HepG2 (cell line): ENCODE data around the gene L3MBTL1. TPM values are rescaled to one million over a fixed set of nuclear protein-coding genes. Genes with fewer than 3 reads are reported as not detected.

Experiments used
- ARID2 ChIP-seq: sonication (generic); formaldehyde crosslinking; IDR thresholded peaks from 2 replicates; pipeline ENCODE4 v1.8.1; 2022; ENCODE audit warnings: mild to moderate bottlenecking, missing genetic modification reagents, borderline replicate concordance
- ARNTL ChIP-seq: sonication (generic); formaldehyde crosslinking; IDR thresholded peaks from 2 replicates; pipeline ENCODE4 v1.4.0; 2020; ENCODE audit warnings: mild to moderate bottlenecking, missing genetic modification reagents
- DNMT3B ChIP-seq: conservative IDR thresholded peaks from 2 replicates; pipeline ENCODE4 v1.6.1; 2016; ENCODE audit warnings: missing biosample characterization, control low read depth
- GLI4 ChIP-seq: sonication (generic); formaldehyde crosslinking; IDR thresholded peaks from 2 replicates; pipeline ENCODE4 v1.5.1; 2020; ENCODE audit warnings: missing genetic modification reagents, mild to moderate bottlenecking, moderate library complexity, borderline replicate concordance
- GTF2F1 ChIP-seq: fragments of 150-350 bp; IDR thresholded peaks from 2 replicates; pipeline ENCODE4 v1.6.1; 2014; ENCODE audit warnings: low read length
- HMG20A ChIP-seq: IDR thresholded peaks from 2 replicates; pipeline ENCODE4 v1.6.1; 2016; ENCODE audit warnings: borderline replicate concordance
- HOMEZ ChIP-seq: IDR thresholded peaks from 2 replicates; pipeline ENCODE4 v1.6.1; 2016; ENCODE audit warnings: low read depth
- IKZF5 ChIP-seq: IDR thresholded peaks from 2 replicates; pipeline ENCODE4 v1.6.1; 2018; ENCODE audit warnings: missing genetic modification reagents, mild to moderate bottlenecking, missing compliant biosample characterization
- MAFF ChIP-seq: IDR thresholded peaks from 2 replicates; pipeline ENCODE4 v1.6.1; 2011; ENCODE audit warnings: low read depth, low read length, improper control_type of control experiment
- ONECUT2 ChIP-seq: sonication (generic); formaldehyde crosslinking; IDR thresholded peaks from 2 replicates; pipeline ENCODE4 v1.4.0; 2020; ENCODE audit warnings: missing genetic modification reagents
- PITX1 ChIP-seq: sonication (generic); formaldehyde crosslinking; IDR thresholded peaks from 2 replicates; pipeline ENCODE4 v1.5.1; 2020; ENCODE audit warnings: mild to moderate bottlenecking, missing genetic modification reagents
- RARA ChIP-seq: IDR thresholded peaks from 2 replicates; pipeline ENCODE4 v1.6.1; 2016; ENCODE audit warnings: missing genetic modification reagents, missing compliant biosample characterization
- RXRA ChIP-seq: sonication (generic); formaldehyde crosslinking; IDR thresholded peaks from 2 replicates; pipeline ENCODE4 v1.5.1; 2020; ENCODE audit warnings: missing genetic modification reagents
- SOX6 ChIP-seq, 2 experiments: fragments of 450-650 bp in 1 of 2; sonication (generic) in 1 of 2; formaldehyde crosslinking in 1 of 2; IDR thresholded peaks; 2 replicates each; pipeline versions ENCODE4 v1.4.0 to v1.6.1; 2017 to 2020; ENCODE audit warnings: antibody characterized with exemption in 1 of 2, mild to moderate bottlenecking in 1 of 2, missing genetic modification reagents in 1 of 2
- SP140L ChIP-seq: sonication (generic); formaldehyde crosslinking; IDR thresholded peaks from 2 replicates; pipeline ENCODE4 v1.4.0; 2020; ENCODE audit warnings: missing genetic modification reagents, borderline replicate concordance
- SP4 ChIP-seq: sonication (generic); formaldehyde crosslinking; IDR thresholded peaks from 2 replicates; pipeline ENCODE4 v1.8.1; 2023; ENCODE audit warnings: mild to moderate bottlenecking, missing genetic modification reagents
- SRF ChIP-seq: IDR thresholded peaks from 2 replicates; pipeline ENCODE4 v1.6.1; 2011; ENCODE audit warnings: mild to moderate bottlenecking, low read depth, low read length, moderate library complexity
- TCF7 ChIP-seq: sonication (generic); IDR thresholded peaks from 2 replicates; pipeline ENCODE4 v1.6.1; 2016; ENCODE audit warnings: antibody characterized with exemption, low read depth
- ZBTB7A ChIP-seq: sonication (generic); formaldehyde crosslinking; IDR thresholded peaks from 2 replicates; pipeline ENCODE4 v1.8.0; 2022; ENCODE audit warnings: mild to moderate bottlenecking, missing genetic modification reagents
- ZNF136 ChIP-seq: sonication (generic); formaldehyde crosslinking; IDR thresholded peaks from 2 replicates; pipeline ENCODE4 v1.8.1; 2022; ENCODE audit warnings: low read depth, mild to moderate bottlenecking, moderate library complexity, missing genetic modification reagents
- ZNF138 ChIP-seq: sonication (generic); formaldehyde crosslinking; IDR thresholded peaks from 2 replicates; pipeline ENCODE4 v1.5.0; 2020; ENCODE audit warnings: mild to moderate bottlenecking, low read depth, missing genetic modification reagents
- ZNF557 ChIP-seq: sonication (generic); formaldehyde crosslinking; IDR thresholded peaks from 2 replicates; pipeline ENCODE4 v1.4.0; 2020; ENCODE audit warnings: missing genetic modification reagents
- ZNF577 ChIP-seq: sonication (generic); formaldehyde crosslinking; IDR thresholded peaks from 2 replicates; pipeline ENCODE4 v1.4.0; 2020; ENCODE audit warnings: mild to moderate bottlenecking, low read depth, missing genetic modification reagents, borderline replicate concordance
- ZNF660 ChIP-seq: sonication (generic); formaldehyde crosslinking; IDR thresholded peaks from 2 replicates; pipeline ENCODE4 v1.5.1; 2020; ENCODE audit warnings: mild to moderate bottlenecking, low read depth, missing genetic modification reagents, borderline replicate concordance
- ZNF784 ChIP-seq: sonication (generic); formaldehyde crosslinking; IDR thresholded peaks from 2 replicates; pipeline ENCODE4 v1.5.1; 2020; ENCODE audit warnings: missing genetic modification reagents, mild to moderate bottlenecking, borderline replicate concordance
- ZNF816 ChIP-seq: sonication (generic); formaldehyde crosslinking; IDR thresholded peaks from 2 replicates; pipeline ENCODE4 v1.8.0; 2022; ENCODE audit warnings: missing genetic modification reagents, mild to moderate bottlenecking, borderline replicate concordance
- polyA plus RNA-seq, 8 experiments: library from polyadenylated mRNA; depleted of rRNA in 3 of 8; stranded (reverse) in 7 of 8; unstranded in 1 of 8; fragments of >200 nt; fragmentation: Illumina TruSeq in 4 of 8; extraction: Trizol in 4 of 8; gene quantifications; 2 replicates each; pipeline versions ENCODE4 v1.2.1 to v1.2.3, GENCODE V29; 2011 to 2016; ENCODE audit warnings: low read depth in 4 of 8, missing spikeins in 1 of 8, mixed read lengths in 1 of 8; ENCODE audit not compliant: insufficient read depth in 1 of 8
- total RNA-seq, 5 experiments: library from RNA; depleted of rRNA; stranded (reverse); fragments of >200 nt; fragmentation: Illumina TruSeq; extraction: Trizol; gene quantifications; 2 replicates each; pipeline ENCODE4 v1.2.3, GENCODE V29; 2016; ENCODE audit warnings: low read depth in 1 of 5
- TF ChIP-seq, protein P1 (sequence below): sonication (generic); formaldehyde crosslinking; IDR thresholded peaks from 2 replicates; pipeline ENCODE4 v1.4.0; 2020; ENCODE audit warnings: missing genetic modification reagents

The L3MBTL1 gene
- total and polyA plus RNA-seq, 2 of the 13 experiments (the other 11 are each of a cell fraction or from before 2014, with no cell fraction given), result 9.0 to 17.8 TPM

DNA sequence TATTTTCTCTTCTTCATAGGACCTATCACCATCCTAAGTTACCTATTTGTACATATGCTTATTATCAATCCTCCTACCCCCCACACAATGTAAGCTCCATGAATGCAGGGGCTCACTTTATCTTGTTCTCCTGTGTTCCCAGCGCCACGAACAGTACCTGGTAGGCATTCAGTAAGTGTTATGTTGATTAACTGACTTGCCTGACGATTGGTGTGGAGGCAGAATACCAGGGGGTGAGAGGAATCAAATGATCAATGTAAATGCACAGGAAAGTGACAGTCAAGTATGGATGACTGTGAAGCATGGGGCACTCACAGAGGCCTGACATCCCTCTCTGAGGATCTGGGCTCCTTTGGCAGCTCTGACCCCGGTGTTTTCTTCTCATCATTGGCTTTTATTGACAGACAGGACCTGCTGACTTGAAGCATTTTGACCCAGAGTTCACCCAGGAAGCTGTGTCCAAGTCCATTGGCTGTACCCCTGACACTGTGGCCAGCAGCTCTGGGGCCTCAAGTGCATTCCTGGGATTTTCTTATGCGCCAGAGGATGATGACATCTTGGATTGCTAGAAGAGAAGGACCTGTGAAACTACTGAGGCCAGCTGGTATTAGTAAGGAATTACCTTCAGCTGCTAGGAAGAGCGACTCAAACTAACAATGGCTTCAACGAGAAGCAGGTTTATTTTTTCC lies 77.1 kb downstream of the L3MBTL1 start (continued):
- TF ChIP-seq IKZF5 (CRISPR knock-in tag) (peak; percentile 16; the same call in 1 of the 2 replicates), HOMEZ (CRISPR knock-in tag) (0 out of 2 replicates have a peak, but pooled peaks have one; percentile 21), SP140L (CRISPR knock-in tag) (no peak), ZNF138 (CRISPR knock-in tag) (no peak), PITX1 (CRISPR knock-in tag) (no peak), ZNF660 (CRISPR knock-in tag) (no peak), GLI4 (no peak), DNMT3B (CRISPR knock-in tag) (no peak), SOX6 (IDR thresholded peaks at IDR 0.05) (no peak), SOX6 (CRISPR knock-in tag; IDR thresholded peaks at IDR 0.05) (no peak), ZNF577 (no peak), GTF2F1 (no peak), ARID2 (CRISPR knock-in tag) (no peak), ONECUT2 (CRISPR knock-in tag) (no peak), SP4 (CRISPR knock-in tag) (no peak), ZBTB7A (no peak), ZNF784 (CRISPR knock-in tag) (no peak), RARA (CRISPR knock-in tag) (peak; percentile 94), ARNTL (no peak), SRF (no peak), TCF7 (no peak), HMG20A (CRISPR knock-in tag) (0 out of 2 replicates have a peak, but pooled peaks have one; percentile 42), RXRA (0 out of 2 replicates have a peak, but pooled peaks have one; percentile 57), ZNF136 (CRISPR knock-in tag) (no peak), MAFF (no peak), ZNF557 (CRISPR knock-in tag) (no peak), ZNF816 (no peak)
- TF ChIP-seq, protein P1, sequence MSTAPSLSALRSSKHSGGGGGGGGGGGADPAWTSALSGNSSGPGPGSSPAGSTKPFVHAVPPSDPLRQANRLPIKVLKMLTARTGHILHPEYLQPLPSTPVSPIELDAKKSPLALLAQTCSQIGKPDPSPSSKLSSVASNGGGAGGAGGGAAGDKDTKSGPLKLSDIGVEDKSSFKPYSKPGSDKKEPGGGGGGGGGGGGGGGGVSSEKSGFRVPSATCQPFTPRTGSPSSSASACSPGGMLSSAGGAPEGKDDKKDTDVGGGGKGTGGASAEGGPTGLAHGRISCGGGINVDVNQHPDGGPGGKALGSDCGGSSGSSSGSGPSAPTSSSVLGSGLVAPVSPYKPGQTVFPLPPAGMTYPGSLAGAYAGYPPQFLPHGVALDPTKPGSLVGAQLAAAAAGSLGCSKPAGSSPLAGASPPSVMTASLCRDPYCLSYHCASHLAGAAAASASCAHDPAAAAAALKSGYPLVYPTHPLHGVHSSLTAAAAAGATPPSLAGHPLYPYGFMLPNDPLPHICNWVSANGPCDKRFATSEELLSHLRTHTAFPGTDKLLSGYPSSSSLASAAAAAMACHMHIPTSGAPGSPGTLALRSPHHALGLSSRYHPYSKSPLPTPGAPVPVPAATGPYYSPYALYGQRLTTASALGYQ (CRISPR knock-in tag), result no peak
